Measurements from ENCODE around the gene TMEM238. TPM values are rescaled to one million over a fixed set of nuclear protein-coding genes. Genes with fewer than 3 reads are reported as not detected.

The TMEM238 gene
- total RNA-seq, 1 donor from 2014 or later, result 3.4 TPM

- no peak for DNase-seq (ENCODE audit: low read depth)
These were observed 6.5 kb downstream of the TMEM238 start for GRCh38 chr19:55377356-55378131.

GRCh38 chr19:55376241-55376933, 7.7 kb downstream of the TMEM238 start, which contains the start of gene TMEM190:
Gene TMEM190, plus strand, starts transcription at chr19:55376826. Its CDS starts 28 bp downstream, at chr19:55376854.
- no peak for DNase-seq (ENCODE audit: low read depth)

GRCh38 chr19:55373993-55374757, 9.9 kb downstream of the TMEM238 start:
- no peak for DNase-seq (ENCODE audit: low read depth)

- no peak for DNase-seq (ENCODE audit: low read depth)
These were observed 10.6 kb downstream of the TMEM238 start for GRCh38 chr19:55373306-55373992.

- no peak for DNase-seq (ENCODE audit: low read depth)
These were observed 11.6 kb downstream of the TMEM238 start for GRCh38 chr19:55372316-55373081.

- no peak for DNase-seq (ENCODE audit: low read depth)
These were observed 13.6 kb downstream of the TMEM238 start, which contains the start of gene IL11 for GRCh38 chr19:55370305-55370988. Gene IL11, minus strand, starts transcription at chr19:55370463. Its CDS starts 153 bp downstream, at chr19:55370310.

GRCh38 chr19:55369653-55370304, 14.3 kb downstream of the TMEM238 start:
- DNase-seq (ENCODE audit: low read depth), result no peak

GRCh38 chr19:55368701-55369563, 15.2 kb downstream of the TMEM238 start:
- DNase-seq (ENCODE audit: low read depth), result no peak

- DNase-seq (ENCODE audit: low read depth), result no peak
These were observed 16.0 kb downstream of the TMEM238 start for GRCh38 chr19:55368106-55368505.

- DNase-seq (ENCODE audit: low read depth), result no peak
These were observed 17.3 kb downstream of the TMEM238 start for GRCh38 chr19:55366790-55367189.

GRCh38 chr19:55365964-55366363, 18.1 kb downstream of the TMEM238 start:
- no peak for DNase-seq (ENCODE audit: low read depth)

GRCh38 chr19:55365245-55365644, 18.8 kb downstream of the TMEM238 start:
- DNase-seq (ENCODE audit: low read depth), result no peak

- DNase-seq (ENCODE audit: low read depth), result no peak
These were observed 20.9 kb downstream of the TMEM238 start, which contains the start of gene GARIN5B for GRCh38 chr19:55362990-55363716. Gene GARIN5B, minus strand, starts transcription at chr19:55363260. Its CDS starts 194 bp downstream, at chr19:55363066.

GRCh38 chr19:55362174-55362989, 21.7 kb downstream of the TMEM238 start:
- no peak for DNase-seq (ENCODE audit: low read depth)

GRCh38 chr19:55360902-55361301, 23.2 kb downstream of the TMEM238 start:
- DNase-seq (ENCODE audit: low read depth), result no peak

GRCh38 chr19:55358943-55359908, 24.9 kb downstream of the TMEM238 start:
- DNase-seq (ENCODE audit: low read depth), result no peak

Measured in renal cortical epithelial cell (primary cell).